Suprapubic skin (tissue), 4 donors: Measurements from ENCODE around the gene NFIC. TPM values are rescaled to one million over a fixed set of nuclear protein-coding genes. Genes with fewer than 3 reads are reported as not detected.

Experiments
- DNase-seq, 2 donors: peaks; one replicate each; pipeline ENCODE4 v3.0.0-alpha.2; 2019; ENCODE audit warnings: low spot score in 2 of 2
- H3K27ac ChIP-seq: fragments of 200-600 bp; sonication (generic); one replicate; pipeline ENCODE4 v1.5.1; 2019
- H3K27me3 ChIP-seq: fragments of 200-600 bp; sonication (generic); one replicate; pipeline ENCODE4 v1.5.1; 2019
- H3K36me3 ChIP-seq: fragments of 200-600 bp; sonication (generic); one replicate; pipeline ENCODE4 v1.5.1; 2019
- H3K4me1 ChIP-seq: fragments of 200-600 bp; sonication (generic); one replicate; pipeline ENCODE4 v1.5.1; 2019
- H3K4me3 ChIP-seq: fragments of 200-600 bp; sonication (generic); one replicate; pipeline ENCODE4 v1.5.1; 2019; ENCODE audit warnings: mild to moderate bottlenecking
- H3K9me3 ChIP-seq: fragments of 200-600 bp; sonication (generic); one replicate; pipeline ENCODE4 v1.5.1; 2019
- CTCF ChIP-seq, 2 donors: fragments of 200-600 bp in 1 of 2; fragments of 450-650 bp in 1 of 2; sonication (generic) in 1 of 2; IDR thresholded peaks; one replicate each; pipeline ENCODE4 v1.5.1; 2016 to 2019; ENCODE audit warnings: antibody characterized with exemption in 2 of 2, mild to moderate bottlenecking in 1 of 2, moderate library complexity in 1 of 2
- EP300 ChIP-seq: sonication (generic); formaldehyde crosslinking; IDR thresholded peaks from one replicate; pipeline ENCODE4 v1.6.1; 2017; ENCODE audit warnings: antibody characterized with exemption
- POLR2A ChIP-seq, 2 donors: fragments of 450-650 bp; IDR thresholded peaks; one replicate each; pipeline ENCODE4 v1.6.1; 2017; ENCODE audit warnings: antibody characterized with exemption in 2 of 2, mild to moderate bottlenecking in 2 of 2, moderate library complexity in 2 of 2
- POLR2AphosphoS5 ChIP-seq, 3 donors: sonication (generic); formaldehyde crosslinking; IDR thresholded peaks; one replicate each; pipeline ENCODE4 v1.6.1; 2017; ENCODE audit warnings: antibody characterized with exemption in 3 of 3
- WGBS: methylation state at CpG from one replicate; pipeline ENCODE4 v1.1.5; 2018; 5-methylcytosine and 5-hydroxymethylcytosine counted together
- total RNA-seq, 4 donors: library from RNA; depleted of rRNA; stranded (reverse); fragments of >200 nt; gene quantifications; one replicate each; pipeline ENCODE4 v1.1.0, GENCODE V29; 2016

NFIC gene
- total RNA-seq, 4 donors from 2014 or later: 135 to 234 (median 194) TPM

GRCh38 chr19:3405261-3405653 lies 38.9 kb downstream of the NFIC start:
- no peaks in the 10 kb centered on the region for H3K36me3 ChIP-seq
- peak overlapping the region; percentile 100 for H3K27ac ChIP-seq
- H3K4me1 ChIP-seq: peaks cover 83% of the 10 kb centered on the region
- 60% methylated on average over 2 of the region's 6 CpGs for WGBS
- DNase-seq: no peak
- H3K27me3 ChIP-seq: no peaks in the 10 kb centered on the region
- no peaks in the 10 kb centered on the region for H3K9me3 ChIP-seq
- peak overlapping the region; percentile 60 for H3K4me3 ChIP-seq
- TF ChIP-seq POLR2AphosphoS5 (IDR thresholded peaks at IDR 0.05): no peak
- no peak for TF ChIP-seq CTCF (IDR thresholded peaks at IDR 0.05)
- no peak for TF ChIP-seq EP300
- TF ChIP-seq POLR2A (IDR thresholded peaks at IDR 0.05): no peak

DNA sequence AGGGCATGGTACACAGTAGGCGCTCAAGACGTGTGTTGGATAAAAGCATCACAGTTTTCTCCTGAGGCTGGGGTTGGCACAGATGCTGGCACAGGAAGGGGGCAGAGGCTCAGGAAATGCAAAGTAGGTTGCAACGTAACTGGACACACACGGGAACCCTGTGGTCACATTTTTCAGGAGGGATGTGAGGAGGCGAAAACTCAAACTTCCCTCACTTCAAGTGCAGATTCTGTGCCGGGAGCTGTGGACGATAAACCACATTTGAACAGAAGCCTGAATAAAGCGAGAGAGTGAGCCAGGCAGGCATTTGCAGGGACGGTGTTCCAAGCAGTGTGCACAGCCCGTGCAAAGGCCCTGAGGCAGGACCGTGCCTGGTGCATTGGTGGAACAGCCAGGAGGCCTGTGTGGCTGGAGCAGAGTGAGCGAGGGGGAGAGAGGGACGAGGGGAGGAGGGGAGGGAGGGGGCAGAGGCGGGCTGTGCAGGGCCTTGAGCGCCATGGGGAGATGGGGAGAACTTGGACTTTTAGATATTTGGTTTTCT lies 40.3 kb downstream of the NFIC start:
- TF ChIP-seq POLR2A (IDR thresholded peaks at IDR 0.05) (no peak), POLR2AphosphoS5 (IDR thresholded peaks at IDR 0.05) (no peak), CTCF (IDR thresholded peaks at IDR 0.05) (no peak), EP300 (no peak)
- no peaks in the 10 kb centered on the region for H3K36me3 ChIP-seq
- H3K4me1 ChIP-seq: peaks cover 85% of the 10 kb centered on the region
- H3K9me3 ChIP-seq: no peaks in the 10 kb centered on the region
- H3K27ac ChIP-seq: peak overlapping the region; percentile 100
- no peak for DNase-seq
- H3K4me3 ChIP-seq: no peak overlapping the region
- H3K27me3 ChIP-seq: no peaks in the 10 kb centered on the region
- 59% methylated on average over 15 of the region's 15 CpGs for WGBS

DNA sequence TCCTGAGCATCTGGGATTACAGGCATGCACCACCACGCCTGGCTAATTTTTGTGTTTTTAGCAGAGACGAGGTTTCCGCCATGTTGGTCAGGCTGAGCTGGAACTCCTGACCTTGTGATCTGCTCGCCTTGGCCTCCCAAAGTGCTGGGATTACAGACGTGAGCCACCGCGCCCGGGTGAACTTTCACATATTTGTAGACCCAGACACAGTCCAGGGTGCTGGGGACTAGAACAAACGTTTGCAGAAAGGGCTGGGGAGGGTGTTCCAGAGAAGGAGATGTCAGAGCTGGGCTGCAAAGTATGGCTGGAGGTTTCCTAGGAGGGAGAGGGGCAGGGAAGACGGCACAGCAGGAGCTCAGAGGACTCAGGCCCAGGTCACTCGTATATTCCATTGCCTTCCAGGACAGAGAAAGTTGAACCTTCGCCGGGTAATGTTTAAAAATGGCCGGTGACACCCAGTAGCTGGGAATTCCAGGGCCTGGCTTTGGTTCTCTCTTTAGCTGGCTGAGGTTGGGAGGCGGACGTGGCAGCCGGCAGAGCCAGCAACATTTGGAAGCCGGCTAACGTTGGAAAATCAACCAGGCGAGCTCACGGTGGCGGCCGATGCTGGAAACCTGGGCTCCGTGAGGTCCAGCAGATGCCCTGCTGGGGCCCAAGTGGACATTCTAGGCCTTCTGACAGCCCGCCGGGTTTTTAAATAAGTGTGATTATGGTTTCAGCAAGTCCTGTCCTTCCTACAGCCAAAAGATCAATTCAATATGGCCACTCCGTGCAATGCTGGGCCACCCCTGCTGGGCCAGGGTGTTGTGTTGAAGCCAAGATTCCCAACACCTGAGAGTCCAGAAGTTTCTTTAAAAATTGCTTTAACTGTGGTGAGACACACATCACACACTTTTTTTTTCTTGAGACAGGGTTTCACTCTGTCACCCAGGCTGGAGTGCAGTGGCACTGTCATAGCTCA lies 41.5 kb downstream of the NFIC start:
- Histone ChIP-seq H3K27me3 (no peaks in the 10 kb centered on the region), H3K4me3 (peak overlapping the region; percentile 23), H3K4me1 (peaks cover 80% of the 10 kb centered on the region), H3K27ac (peak overlapping the region; percentile 100), H3K9me3 (no peaks in the 10 kb centered on the region), H3K36me3 (no peaks in the 10 kb centered on the region)
- no peak for DNase-seq
- WGBS: 38% methylated on average over 18 of the region's 27 CpGs
- TF ChIP-seq POLR2A (IDR thresholded peaks at IDR 0.05): no peak
- TF ChIP-seq EP300: no peak

- WGBS: 80% methylated on average over 11 of the region's 11 CpGs
- Histone ChIP-seq H3K4me1 (peaks cover 77% of the 10 kb centered on the region), H3K36me3 (no peaks in the 10 kb centered on the region), H3K9me3 (no peaks in the 10 kb centered on the region), H3K27ac (peak overlapping the region; percentile 100), H3K4me3 (peak overlapping the region; percentile 25), H3K27me3 (no peaks in the 10 kb centered on the region)
- no peak for TF ChIP-seq POLR2A (IDR thresholded peaks at IDR 0.05)
- no peak for TF ChIP-seq POLR2AphosphoS5 (IDR thresholded peaks at IDR 0.05)
- TF ChIP-seq CTCF (IDR thresholded peaks at IDR 0.05): no peak
- TF ChIP-seq EP300: no peak
- DNase-seq: no peak
These were observed 42.6 kb downstream of the NFIC start for GRCh38 chr19:3408996-3409345.

- Histone ChIP-seq H3K27me3 (no peaks in the 10 kb centered on the region), H3K27ac (peak overlapping the region; percentile 100), H3K36me3 (no peaks in the 10 kb centered on the region), H3K4me3 (peak overlapping the region; percentile 25), H3K4me1 (peaks cover 75% of the 10 kb centered on the region), H3K9me3 (no peaks in the 10 kb centered on the region)
- DNase-seq: peak; percentile 90 to 91
- 51% methylated on average over 14 of the region's 30 CpGs for WGBS
- TF ChIP-seq EP300: peak; percentile 100
- peak in 1 of 3 donors; percentile 24 for TF ChIP-seq POLR2AphosphoS5 (IDR thresholded peaks at IDR 0.05)
- TF ChIP-seq POLR2A (IDR thresholded peaks at IDR 0.05): no peak
These were observed 43.1 kb downstream of the NFIC start for GRCh38 chr19:3409346-3410064.

DNA sequence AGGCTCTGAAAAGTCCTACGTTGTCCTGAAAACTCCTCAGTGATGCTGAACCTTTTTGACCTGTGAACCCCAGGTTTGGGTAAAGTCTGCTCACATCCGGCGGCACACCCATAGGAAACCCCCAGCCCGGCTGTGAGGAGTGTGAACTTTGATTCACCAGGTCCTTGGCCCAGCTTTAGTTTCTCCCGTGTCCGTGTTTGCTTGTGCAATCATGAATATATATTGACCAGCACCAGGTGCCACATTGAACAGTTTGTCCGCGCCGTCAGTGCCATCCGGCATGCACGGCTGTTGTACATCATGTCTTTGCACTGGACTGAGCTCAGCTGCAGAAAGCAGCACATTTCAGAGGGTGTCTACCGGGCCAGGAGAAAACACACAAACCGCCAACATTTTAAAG lies 45.3 kb downstream of the NFIC start:
- H3K27me3 ChIP-seq: no peaks in the 10 kb centered on the region
- peaks cover 68% of the 10 kb centered on the region for H3K4me1 ChIP-seq
- H3K27ac ChIP-seq: no peak overlapping the region
- 79% methylated on average over 13 of the region's 13 CpGs for WGBS
- no peaks in the 10 kb centered on the region for H3K36me3 ChIP-seq
- no peaks in the 10 kb centered on the region for H3K9me3 ChIP-seq
- TF ChIP-seq CTCF (IDR thresholded peaks at IDR 0.05): no peak
- TF ChIP-seq POLR2A (IDR thresholded peaks at IDR 0.05): no peak
- TF ChIP-seq EP300: peak; percentile 65
- no peak for TF ChIP-seq POLR2AphosphoS5 (IDR thresholded peaks at IDR 0.05)
- no peak for DNase-seq
- no peak overlapping the region for H3K4me3 ChIP-seq
